Hindlimb muscle (tissue), 1 donor: ENCODE results near the gene UAP1. TPM values are rescaled to one million over a fixed set of nuclear protein-coding genes. Genes with fewer than 3 reads are reported as not detected.

ENCODE experiments used
- DNase-seq: peaks from one replicate; pipeline ENCODE4 v3.0.0-alpha.2; 2013
- polyA plus RNA-seq: library from polyadenylated mRNA; unstranded; fragments of 120-200 nt; gene quantifications from one replicate; pipeline ENCODE4 v1.2.1, GENCODE V29; 2013; ENCODE audit not compliant: insufficient read length

UAP1 gene
- polyA plus RNA-seq: 24.9 TPM

DNA sequence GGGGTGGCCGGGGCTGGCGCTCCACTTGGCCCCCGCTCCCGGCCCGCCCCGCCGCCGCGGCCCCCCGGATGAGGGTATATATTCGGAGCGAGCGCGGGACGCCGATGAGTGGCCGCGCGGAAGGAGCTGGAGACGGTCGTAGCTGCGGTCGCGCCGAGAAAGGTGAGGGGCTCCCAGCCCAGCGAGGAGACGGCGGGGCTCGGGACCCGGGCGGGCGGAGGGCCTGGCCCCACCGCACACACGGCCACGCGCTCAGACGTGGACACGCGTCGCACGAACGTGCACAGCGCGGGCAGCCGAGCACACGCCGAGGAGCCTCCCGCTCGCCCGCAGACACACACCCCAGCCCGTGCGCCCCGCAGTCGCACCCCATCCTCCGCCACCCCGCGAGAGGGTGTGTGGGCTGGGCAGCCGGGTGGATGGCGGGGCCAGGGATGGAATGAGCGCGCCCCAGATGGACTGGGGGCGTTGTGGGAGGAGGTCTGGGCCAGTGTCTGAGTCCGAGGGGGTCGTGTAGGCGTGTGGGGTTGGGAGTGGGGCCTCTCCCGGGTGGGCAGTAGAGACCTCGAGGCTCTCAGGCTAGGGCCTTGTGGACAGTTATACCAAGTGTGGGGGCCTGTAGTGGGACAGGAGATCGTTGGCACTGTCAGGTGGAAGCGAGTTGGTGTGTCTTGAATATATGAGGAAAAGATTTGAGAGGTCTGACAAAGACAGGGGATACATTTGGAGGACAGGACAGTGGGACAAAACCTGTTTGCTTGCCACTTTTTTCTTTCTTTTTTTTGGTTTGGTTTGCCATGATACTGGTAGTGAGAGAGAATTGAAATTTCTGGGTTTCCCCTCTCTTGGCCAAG is at the start of gene UAP1:
Gene UAP1 (plus strand): TSS at position 107 of the 854 bp plus-strand sequence. CDS start 4,347 bp downstream, outside the sequence.
- peak; percentile 42 for DNase-seq

GRCh38 chr1:162527314-162527713 is 34.2 kb upstream of the UAP1 start:
- DNase-seq: no peak

DNA sequence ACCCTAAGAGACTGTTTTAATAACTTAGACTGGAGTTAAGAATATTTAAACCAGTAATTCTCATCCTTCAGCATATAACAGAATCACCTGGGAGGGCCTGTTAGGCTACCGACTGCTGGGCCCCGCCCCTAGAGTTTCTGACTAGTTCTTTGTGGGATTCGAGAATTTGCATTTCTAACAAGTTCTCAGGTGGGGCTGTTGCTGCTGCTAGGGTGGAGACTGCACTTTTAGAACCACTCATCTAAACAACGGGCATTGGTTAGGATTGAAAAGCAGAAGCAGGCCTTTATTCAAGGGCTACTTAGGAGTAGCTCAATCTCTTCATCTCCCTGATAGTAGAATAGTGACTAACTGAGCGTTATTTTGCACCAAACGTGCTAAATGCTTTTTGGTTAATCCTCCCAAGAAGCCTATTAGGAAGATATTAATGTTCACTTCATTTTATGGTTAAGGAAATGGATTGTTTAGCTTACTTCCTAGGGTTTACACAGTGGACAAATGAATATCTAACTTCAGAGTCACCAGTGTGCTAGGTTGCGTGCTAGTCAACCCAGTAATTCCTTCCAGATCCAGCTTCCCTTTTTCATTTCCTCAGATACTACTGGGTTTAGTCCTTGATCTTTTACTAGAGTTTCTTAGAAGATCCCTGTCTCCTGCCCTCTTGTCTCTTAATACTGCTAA is 31.1 kb upstream of the UAP1 start:
- no peak for DNase-seq

DNA sequence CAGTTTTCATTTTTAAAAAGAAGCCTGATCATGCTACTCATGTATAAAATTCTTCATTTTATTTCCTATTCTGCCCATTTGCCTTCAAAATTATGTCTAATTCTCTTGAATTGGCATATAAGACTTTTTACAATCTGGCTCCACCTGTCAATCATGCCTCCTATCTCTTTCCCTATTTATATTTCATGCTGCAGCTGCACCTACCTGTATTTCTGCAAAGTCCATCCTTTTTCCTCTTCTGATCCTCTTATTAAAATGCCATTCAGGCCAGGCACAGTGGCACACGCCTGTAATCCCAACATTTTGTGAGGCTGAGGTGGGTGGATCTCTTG is 30.6 kb upstream of the UAP1 start:
- DNase-seq: no peak

DNA sequence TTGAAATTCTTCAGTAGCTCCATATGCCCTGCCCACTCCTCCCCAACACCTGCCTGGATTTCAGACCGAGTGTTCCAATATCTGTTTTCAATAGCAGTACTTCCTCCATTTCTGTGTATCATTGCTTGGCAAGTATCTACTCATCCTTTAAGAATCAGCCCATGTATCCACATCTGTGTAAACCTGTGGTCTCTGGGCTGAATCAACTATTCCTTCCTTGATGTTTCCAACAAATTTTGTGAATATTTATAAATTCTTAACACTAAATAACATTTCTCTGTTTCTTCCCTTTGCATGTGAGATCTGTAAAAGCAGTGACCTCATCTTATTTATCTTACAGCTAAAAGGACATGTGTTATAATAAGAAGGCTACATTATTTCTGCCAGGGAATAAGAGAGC is 26.0 kb upstream of the UAP1 start:
- DNase-seq: no peak

DNA sequence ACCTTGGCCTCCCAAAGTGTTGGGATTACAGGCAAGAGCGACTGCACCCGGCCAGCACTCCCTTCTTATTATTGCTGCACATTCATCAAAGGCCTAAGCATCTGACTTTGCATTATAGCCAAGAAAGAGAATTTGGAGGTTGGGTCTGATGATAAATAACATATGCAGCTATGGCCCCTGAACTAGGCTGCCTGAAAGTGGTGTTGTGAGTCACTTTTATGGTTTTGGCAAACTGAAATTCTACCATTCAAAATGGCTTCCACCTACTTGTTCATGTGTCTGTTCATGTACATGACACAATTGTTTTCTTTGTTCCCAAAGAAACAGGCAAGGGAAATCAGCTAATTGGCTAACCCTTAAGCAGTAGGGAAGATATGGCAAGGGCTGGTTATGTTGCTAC is 25.0 kb upstream of the UAP1 start:
- no peak for DNase-seq

DNA sequence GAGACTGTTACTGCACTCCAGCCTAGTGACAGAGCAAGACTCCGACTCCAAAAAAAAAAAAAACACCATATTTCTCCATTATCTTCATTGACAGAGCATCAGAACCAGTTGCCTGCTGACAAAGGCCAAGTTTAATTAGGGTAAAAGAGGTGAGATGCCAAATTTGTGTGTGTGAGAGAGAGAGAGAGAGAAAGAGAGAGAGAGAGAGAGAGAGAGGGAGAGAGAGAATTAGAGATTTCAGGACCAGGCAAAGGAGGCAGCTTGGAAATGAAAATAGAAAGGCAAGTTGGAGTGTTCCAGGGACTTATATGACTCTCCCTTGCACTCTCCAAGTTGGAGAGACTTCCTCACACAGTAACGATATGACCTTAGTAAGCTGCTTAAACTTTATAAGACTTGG is 24.3 kb upstream of the UAP1 start:
- DNase-seq: no peak

- DNase-seq: no peak
These were observed 22.6 kb upstream of the UAP1 start for GRCh38 chr1:162538815-162539431.

- DNase-seq: peak; percentile 81
These were observed 19.8 kb upstream of the UAP1 start for GRCh38 chr1:162541619-162542141.

DNA sequence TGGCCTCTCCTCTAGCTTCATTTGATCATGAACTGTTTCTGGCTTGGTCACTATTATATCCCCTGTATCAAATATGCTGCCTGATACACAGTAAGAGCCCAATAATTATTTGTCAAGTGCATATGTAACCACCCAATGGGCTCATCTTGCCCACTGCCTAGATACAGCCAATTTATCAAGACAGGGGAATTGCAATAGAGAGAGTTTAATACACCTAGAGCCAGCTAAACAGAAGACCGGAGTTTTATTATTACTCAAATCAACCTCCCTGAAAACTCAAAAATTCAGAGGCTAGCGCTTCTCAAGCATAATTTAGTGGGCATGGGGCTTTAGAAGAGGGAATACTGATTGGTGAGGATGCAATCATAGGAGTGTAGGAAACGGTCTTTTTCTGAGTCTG is 18.3 kb upstream of the UAP1 start:
- no peak for DNase-seq

GRCh38 chr1:162548170-162548569 is 13.4 kb upstream of the UAP1 start:
- no peak for DNase-seq

- DNase-seq: no peak
These were observed 12.5 kb upstream of the UAP1 start for GRCh38 chr1:162549001-162549400.

DNA sequence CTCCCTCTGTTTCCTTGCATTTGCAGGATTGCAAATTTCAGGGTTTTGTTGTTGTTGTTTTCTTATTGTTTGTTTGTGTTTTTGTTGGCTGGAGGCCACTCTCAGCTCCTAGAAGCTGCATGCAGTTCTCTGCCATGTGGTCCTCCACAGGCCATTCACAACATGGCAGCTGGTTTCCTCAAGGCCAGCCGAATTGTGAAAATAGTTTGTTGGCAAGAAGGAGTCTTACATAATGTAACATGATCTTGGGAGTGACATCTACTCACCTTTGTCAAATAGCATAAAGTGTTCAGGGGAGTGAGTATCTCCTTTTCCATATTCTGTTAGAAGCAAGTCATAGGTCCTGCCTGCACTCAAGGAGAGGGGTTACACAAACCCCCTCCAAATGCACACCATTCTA is 10.6 kb upstream of the UAP1 start:
- no peak for DNase-seq

DNA sequence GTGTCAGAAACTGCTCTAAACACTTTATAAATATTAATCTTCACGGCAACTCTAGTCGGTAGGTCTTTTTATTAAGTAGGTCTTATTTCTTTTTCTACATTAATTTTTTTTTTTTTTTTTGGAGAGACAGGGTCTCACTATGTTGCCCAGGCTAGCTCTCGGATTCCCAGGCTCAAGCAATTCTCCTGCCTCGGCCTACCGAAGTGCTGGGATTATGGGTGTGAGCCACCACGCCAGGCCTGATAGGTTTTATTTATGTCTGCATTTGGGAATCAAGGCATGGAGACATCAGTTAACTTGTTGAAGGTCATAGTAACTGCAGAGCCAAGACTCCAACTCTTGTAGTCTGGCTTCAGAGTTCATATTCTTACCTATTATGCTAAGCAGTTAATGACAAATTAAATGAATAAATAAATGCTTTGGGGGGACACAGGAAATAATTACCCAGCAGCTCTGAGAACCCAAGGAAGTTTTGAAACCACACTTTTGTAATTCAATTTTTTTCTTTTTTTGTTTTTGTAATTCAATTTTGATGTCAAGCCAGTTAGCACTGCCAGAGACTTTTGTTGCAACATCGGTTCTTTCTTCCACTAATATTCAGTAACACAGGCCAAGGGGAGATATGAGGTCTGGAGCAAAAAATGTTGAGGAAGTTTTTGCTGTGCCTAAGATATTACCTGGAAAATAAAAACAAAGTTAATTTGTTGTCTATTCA is 9.4 kb upstream of the UAP1 start:
- peak; percentile 19 for DNase-seq

- no peak for DNase-seq
These were observed 8.8 kb upstream of the UAP1 start for GRCh38 chr1:162552684-162553252.

DNA sequence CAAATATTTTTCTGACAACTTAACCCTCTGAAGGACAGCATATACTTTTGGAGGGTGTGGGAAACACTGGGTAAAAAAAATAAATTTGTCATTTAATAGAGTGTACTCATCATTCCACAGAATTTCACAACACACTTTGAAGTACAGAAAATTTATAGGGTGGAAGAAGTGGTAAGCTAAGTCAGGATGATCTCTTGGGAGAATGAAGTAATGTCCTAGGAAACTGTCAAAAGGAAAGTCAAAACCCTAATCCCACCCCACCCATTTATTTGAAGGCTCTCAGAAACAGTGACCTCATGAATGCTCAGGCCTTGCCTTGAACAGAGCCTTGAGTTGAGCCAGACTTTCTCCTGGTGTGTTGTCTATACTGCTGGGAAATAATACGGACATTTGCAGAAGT is 7.3 kb upstream of the UAP1 start:
- no peak for DNase-seq

- no peak for DNase-seq
These were observed 4.0 kb upstream of the UAP1 start for GRCh38 chr1:162557536-162557935.

DNA sequence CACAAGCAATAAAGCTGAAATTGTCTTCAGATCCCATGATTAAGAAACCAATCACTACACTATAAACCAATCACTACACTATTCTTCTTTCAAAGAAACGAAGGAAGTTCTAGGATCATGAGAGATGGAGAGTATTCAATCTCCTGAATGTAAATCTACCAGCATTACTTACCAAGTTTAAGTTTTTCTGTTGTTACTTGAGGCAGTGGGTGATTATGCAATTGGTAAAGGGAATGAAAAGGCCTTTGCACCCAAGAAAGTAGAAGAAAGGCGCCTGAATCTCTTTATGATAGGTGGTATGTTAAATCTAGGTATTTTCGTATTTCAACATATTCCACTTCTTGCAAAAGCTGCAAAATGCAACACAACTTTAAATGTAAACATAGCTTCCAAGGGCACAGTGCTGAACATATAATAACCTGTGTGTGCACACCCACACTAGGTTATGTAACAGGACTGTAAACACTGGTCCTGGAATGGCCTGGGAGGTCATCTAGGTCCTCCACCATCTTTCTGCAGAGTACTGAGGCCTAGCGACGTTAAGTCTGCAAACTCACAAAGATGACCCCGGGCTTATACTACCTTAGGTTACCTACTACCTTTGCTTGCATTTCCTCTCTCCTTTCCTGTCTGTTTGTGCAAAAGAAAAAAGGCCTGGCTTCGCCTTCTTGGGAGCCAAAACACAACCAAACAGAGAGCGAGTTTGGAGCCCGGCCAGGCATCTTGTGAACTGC is 1.1 kb upstream of the UAP1 start:
- no peak for DNase-seq

DNA sequence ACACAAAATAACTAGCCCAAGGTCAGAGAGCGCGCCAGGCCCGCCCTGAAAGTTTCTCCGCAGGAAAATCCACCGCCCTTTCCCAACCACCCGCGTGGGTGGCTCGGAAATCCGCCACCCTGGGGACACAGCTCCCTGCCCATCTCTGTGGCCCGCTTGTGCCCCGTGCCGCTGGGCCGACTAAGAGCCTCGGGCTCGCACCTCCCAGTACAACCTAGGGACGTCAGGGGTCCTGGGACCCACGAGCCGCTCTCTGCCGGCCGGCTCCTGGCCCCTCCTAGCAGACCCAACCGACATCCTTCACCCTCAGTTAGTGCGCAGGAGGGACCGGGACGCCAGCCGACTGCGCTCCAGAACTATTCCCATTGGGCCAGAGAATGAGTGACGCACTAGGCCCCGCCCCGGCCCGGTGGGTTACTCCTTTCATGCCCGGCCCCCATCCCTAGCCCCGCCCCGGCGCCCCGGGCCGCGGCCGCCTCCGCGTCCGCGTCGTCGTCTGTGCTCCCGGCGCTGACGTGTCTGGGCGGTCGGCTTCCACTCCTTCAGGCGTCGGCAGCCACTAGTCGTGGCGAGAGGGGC is 396 bp upstream of the UAP1 start:
- DNase-seq: peak; percentile 98

DNA sequence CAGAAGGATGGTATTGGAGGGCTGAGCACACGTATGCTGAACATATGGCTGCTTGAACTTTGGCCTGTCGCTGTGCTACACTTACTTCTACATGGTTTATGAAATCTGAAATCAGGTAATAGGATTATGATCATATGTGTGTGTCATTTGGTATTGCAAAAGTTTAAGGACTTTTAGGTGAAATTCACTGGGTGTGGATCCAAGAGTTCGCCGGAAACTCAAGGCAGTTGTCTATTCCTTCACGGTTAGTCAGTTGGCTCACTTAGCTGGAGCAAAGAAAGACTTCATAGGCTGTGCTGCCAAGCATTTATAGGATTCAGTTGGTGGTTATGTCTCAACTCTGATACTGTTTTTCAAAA is 927 bp downstream of the UAP1 start:
- DNase-seq: peak; percentile 36

DNA sequence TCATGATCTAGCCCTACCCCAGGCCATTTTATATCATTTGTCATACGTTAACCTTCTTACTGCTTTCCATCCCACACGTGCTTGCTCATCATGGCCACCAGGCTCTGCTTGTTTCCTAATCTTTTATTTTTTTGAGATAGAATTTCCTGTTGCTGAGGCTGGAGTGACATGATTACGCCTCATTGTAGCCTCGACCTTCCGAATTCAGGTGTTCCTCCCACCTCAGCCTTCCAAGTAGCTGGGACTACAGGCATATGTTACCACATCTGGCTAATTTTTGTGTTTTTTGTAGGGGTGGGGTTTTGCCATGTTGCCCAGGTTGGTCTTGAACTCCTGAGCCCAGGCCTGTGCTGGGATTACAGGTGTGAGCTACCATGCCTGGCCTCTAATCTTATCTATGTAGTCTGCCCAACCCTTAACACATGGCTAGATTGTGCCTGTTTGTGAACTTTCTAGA is 3.3 kb downstream of the UAP1 start:
- DNase-seq: no peak
